HG03060 (cell line): ENCODE measurements around the gene CYP26C1.
"Not testable (repeated sequence)": the region's sequence is repeated elsewhere in the genome, so short reads cannot be mapped to it uniquely, and the experiment has no call there.

ENCODE experiments used
- ATAC-seq: cut with Tn5 transposase; IDR thresholded peaks from one replicate; pipeline ENCODE4 v1.9.1; 2021; ENCODE audit warnings: low read depth, moderate number of reproducible peaks; ENCODE audit not compliant: unreplicated experiment

CYP26C1 gene

DNA sequence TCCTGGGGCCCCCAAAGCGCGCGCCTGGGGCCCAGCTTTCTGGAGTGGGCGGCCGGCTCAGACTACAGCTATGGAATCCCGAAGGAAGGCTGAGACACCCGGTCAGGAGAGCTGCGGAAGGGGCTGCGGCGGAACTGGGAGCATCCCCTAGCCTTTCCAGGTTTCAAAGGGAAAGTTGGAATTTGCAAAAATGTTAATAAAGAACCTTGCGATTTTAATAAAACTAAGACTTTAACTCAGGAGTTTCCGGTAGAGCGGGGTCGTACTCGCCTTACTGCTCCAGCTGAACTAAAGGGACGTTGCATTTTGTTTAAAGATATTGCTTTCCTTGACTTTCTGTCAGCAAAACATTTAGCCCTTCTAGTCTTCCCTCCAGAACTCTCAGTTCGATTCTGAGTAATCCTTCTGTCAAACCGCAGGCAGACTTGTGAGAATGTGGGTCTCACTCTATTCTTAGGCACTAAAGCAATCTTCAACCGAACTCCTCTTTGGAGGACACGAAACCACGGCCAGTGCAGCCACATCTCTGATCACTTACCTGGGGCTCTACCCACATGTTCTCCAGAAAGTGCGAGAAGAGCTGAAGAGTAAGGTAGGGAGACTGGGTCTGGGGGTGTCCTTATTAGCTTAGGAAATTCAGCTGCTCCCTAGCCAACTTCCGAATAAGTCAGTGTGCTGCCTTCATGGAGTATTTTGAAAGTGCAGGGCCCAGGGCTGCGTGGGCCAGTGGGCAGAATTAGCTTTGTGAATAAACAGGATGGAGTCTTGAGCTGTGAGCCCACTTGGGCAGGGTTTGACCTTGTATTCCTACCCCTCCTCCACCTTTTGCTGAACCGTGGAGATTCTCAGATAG is 15.0 kb downstream of the CYP26C1 start:
- ATAC-seq: no peak

- no peak for ATAC-seq
Observed at GRCh38 chr10:93076871-93077270, 16.3 kb downstream of the CYP26C1 start.

- ATAC-seq: no peak
Observed at GRCh38 chr10:93077860-93078337, 17.3 kb downstream of the CYP26C1 start.

DNA sequence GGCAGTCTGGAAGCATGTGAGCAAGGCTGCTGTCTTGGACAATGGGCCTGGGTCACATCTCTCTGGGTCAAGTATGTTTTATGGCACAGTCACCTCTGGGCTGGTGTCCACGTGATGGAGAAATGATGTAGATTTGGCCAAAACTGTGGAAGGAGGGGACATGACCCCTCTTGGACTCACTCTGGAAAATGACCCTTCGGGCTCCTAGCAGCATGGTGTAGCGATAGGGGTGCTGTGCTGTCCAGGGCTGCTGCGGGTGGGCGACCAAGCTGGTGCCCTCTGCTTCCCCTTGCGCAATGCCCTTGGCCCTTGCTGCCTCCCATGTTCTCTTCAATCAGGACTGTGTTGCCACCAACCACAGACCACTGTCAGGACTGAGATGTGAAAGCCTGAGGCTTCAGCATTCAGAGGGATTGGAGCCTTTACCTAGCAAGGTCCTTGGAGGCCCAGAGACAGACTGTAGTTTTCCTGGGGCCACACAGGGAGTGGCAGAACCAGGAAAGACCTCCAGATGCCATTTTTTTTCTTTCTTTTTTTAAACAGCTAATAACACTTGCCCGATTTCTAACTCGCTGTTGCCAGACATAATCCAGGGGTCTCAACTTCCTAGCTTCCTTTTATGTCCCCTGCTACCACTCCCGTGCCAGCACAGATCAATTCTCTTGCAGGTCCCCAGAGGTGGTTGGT is 19.2 kb downstream of the CYP26C1 start:
- no peak for ATAC-seq

DNA sequence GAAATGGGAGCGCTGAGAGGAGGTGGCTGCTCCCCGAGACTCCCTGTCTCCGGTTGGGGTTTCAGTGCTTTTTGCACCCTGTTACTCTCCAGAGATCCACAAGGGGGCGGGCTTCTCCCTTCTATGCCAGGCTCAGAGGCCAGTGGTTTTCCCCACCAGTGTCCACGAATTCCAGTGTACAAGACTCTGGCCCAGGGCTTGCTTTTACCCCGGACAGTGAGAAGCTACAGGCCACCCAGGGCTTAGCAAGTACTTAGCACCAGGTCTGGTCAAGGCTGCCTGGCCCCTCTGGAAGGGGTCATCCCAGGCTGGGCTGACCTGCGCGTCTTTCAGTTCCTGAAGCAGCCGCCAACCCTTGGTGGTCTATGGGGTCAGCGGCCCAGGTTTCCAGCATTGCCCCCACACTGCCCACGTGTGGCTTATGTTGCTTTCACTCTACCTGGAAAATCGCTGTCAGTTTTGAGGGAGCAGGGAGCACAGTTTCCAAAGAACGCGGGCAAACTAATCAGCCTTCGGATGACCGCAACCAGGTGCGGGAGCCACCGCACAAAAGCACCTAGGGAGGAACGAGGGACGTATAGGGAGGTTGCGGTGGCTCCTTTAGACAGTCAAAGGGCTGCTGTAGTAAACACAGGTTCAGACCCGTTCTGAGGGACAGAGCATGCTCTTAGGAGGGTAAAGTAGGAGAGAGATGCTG is 19.9 kb downstream of the CYP26C1 start:
- no peak for ATAC-seq

DNA sequence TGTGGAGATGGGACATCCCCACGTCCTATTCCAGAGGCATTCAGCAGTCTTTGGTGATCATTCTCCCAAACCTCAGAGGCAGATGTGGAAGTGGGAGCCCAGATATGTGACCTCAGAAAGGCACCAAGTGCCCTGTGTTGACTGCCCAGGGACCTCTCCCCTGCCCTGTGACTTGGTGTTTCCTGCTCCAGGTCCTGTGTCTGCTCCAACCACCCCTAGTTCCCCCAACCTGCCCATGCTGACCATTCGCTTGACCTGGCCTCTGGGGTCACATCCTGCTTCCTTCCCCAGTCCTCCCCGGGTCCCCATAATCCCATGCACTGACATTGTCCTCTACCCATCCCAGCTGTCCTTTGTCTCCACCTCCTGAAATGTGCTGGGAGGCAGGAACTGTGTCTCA is 20.7 kb downstream of the CYP26C1 start:
- ATAC-seq: no peak

GRCh38 chr10:93081834-93082233 is 21.2 kb downstream of the CYP26C1 start:
- ATAC-seq: no peak

DNA sequence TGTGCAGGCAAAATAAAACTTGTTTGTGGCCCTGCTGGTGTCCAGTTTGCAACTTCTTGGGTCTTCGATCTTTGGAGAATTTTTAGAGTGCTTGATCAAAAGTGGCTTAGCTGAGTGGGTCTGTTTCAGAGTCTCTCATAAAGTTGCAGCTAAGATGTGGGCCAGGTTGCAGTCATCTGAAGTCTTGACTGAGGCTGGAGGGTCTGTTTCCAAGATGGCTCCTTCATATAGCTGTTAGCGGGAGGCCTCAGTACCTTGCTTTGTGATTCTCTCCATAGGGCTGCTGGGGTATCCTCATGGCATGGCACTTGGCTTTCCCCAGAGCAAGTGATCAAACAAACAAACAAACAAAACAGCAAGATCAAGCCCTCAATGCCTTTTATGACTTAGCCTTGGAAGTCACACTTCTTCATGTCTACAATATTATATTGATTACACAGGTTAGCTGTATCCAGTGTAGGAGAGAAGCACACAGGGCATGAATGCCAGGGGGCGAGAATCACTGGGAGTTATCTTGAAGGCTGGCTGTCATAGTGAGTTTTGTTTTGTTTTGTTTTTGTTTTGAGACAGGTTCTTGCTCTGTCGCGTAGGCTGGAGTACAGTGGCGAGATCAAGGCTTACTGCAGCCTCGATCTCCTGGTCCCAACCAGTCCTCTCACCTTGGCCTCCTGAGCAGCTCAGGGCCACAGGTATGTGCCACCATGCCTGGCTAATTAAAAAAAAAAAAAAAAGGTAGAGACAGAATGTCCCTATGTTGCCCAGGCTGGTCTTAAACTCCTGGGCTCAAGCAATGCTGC is 23.3 kb downstream of the CYP26C1 start:
- ATAC-seq: no peak

DNA sequence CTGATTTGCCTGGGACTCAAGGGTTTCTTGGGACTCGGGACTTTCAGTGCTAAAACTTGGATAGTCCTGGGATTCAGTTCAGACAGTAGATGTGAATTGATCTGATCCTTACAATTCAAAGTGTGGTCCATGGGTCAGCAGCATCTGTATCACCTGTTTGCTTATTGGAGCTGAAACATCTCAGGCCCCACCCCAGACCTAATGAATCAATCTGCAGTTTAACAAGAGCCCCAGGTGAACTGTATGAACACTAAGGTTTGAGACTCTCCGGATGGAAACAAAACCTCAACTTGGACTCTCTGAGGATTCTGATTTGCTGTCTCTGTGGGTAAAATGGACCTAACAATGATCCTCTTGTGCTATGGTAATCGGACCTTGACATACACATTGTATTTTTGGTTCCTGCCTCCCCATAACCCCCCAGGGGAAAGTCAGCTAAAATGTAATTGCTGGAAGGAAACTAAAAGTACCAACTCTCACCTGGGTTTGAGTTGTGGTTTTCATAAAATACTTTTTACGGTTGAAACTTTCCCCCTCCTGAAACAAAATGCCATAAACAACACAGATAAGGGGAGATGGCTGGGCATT is 24.8 kb downstream of the CYP26C1 start:
- ATAC-seq: no peak

GRCh38 chr10:93086289-93086688 is 25.7 kb downstream of the CYP26C1 start:
- ATAC-seq: no peak

DNA sequence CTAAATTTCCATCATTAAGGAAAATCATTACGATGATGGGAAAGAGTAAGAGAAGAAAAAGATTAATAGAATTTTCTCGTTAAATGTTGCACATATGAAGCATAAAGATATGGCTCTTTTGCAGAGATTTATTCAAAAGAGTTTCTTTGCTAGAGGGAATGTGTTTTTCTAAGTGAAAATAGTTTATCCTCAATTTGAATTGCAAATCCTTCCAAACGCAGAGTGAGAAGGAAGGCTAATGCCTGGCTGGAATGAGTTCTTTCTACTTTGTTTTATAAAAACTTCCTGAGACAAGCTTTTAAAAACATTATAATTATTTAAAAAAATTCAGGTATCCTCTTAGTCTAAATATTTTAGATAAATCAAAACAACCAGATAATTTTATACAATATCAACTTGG is 27.2 kb downstream of the CYP26C1 start:
- ATAC-seq: no peak

DNA sequence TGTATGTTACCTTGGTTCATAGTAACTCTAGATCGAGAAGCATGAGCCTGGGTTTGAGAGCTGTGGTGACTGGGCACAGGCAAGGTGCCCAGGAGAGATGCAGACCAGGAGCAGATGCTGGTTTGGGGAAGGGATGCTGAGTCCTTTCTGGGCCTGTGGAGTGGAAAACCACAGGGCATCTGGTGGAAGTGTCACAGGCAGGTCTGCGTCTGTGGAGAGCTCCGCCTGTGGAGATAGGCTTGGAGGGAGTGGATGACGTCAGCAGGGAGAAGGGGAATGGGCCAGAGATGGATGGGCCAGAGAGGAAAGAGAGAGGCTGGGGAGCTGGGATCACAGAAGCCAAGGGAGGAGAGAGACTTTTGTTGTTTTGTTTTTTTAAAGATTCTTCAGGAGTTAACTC is 27.9 kb downstream of the CYP26C1 start:
- no peak for ATAC-seq

GRCh38 chr10:93090619-93091018 is 30.0 kb downstream of the CYP26C1 start:
- ATAC-seq: no peak

- ATAC-seq: no peak
Observed at GRCh38 chr10:93091960-93092359, 31.4 kb downstream of the CYP26C1 start.

- ATAC-seq: no peak
Observed at GRCh38 chr10:93095225-93095624, 34.6 kb downstream of the CYP26C1 start.

DNA sequence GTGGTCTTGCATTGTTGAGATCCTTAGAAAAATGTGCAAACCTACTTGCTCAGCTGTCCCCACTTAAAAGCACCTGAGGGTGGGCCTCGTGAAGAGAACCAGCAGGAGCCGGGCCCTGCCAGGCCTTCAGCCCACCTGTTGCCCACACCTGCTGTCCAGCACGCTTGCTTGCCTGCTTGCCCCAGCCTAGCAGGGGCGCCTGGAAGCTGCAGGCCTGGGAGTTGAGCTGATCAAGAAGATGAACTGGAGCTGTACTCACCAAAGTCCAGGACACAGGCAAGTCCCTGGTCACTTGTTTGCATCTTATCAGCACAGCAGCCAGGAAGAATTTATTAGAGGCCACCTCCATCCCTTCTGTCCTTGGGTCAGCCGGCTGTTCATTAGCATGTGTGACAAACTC is 36.3 kb downstream of the CYP26C1 start:
- no peak for ATAC-seq

- ATAC-seq: no peak
Observed at GRCh38 chr10:93097386-93097785, 36.8 kb downstream of the CYP26C1 start.

DNA sequence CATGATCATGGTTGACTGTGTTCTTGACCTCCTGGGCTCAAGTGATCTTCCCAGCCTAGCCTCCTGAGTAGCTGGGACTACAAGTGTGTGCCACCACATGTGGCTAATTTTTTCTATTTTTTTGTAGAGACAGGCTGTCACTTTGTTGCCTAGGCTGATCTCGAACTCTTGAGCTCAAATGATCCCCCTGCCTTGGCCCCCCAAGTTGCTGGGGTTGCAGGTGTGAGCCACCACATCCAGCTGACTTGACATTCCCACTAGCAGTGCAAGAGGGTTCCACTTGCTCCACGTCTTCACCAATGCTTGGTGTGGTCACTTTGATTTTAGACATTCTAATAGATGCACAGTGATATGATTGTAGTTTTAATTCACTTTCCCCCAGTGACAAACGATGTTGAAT is 38.2 kb downstream of the CYP26C1 start:
- ATAC-seq: no peak

- no peak for ATAC-seq
Observed at GRCh38 chr10:93099670-93100069, 39.1 kb downstream of the CYP26C1 start.

GRCh38 chr10:93101148-93101547 is 40.5 kb downstream of the CYP26C1 start:
- not testable (repeated sequence) for ATAC-seq
